Measurements from ENCODE around the gene PTTG1IP. TPM values are rescaled to one million over a fixed set of nuclear protein-coding genes. Genes with fewer than 3 reads are reported as not detected.

Gene PTTG1IP
- total and polyA plus RNA-seq, 8 donors: 61.3 to 253 (median 114) TPM

DNA sequence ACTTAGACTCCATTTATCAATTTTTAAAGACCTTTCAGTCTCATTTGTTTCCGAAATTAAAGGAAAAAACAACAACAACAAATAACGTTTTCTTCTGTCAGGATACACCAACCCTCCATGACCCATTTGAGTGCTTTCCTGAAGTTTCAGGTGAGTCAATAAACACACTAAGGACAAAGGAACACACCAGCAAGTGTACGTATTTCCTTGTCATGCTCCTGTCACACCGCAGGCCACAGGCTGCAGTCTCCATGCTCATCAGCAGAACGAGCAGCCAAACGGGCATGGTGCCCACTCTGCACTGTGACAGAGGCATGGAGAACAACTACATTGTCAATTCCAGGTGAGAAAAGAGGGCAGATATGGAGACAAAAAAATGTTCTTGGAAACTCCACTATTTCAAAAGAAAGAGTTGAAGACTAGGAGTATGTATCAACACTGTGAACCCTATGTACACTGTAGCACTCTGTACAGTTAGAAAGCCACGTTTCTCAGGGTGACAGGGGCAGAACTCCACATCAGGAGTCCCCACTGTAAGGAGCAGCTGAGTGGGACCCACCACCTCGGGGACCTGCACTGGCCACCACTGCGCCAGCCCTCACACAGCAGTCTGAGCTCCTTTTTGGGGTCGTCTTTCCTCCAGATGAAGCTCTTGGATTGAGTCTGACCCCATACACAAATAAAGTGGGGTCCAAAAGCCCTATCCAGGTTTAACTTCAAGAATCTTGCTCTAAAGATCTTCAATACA, 2.6 kb downstream of the PTTG1IP start:
- TF ChIP-seq EP300 (IDR thresholded peaks at IDR 0.05): no peak
- TF ChIP-seq POLR2AphosphoS5 (IDR thresholded peaks at IDR 0.05): peak in 1 of 3 donors; percentile 33
- no peak for TF ChIP-seq POLR2A (IDR thresholded peaks at IDR 0.05)
- H3K27ac ChIP-seq: peak overlapping the region; percentile 72 to 99 (median 96)
- H3K4me3 ChIP-seq: peak overlapping the region; percentile 91 to 98 (median 95)
- no peaks in the 10 kb centered on the region for H3K27me3 ChIP-seq
- peaks cover 0 to 5% (median 0%) of the 10 kb centered on the region in 4 donors for H3K36me3 ChIP-seq
- WGBS, 5 donors: 36 to 56% (median 44%) methylated on average over 10 of the region's 10 CpGs
- intact Hi-C loops (cut with DNase I; ENCODE audit: low total_unique reads): no loop called here
- peak; percentile 55 to 56 for DNase-seq
- peaks cover 72 to 87% (median 77%) of the 10 kb centered on the region in 4 donors for H3K4me1 ChIP-seq
- no peaks in the 10 kb centered on the region for H3K9me3 ChIP-seq

DNA sequence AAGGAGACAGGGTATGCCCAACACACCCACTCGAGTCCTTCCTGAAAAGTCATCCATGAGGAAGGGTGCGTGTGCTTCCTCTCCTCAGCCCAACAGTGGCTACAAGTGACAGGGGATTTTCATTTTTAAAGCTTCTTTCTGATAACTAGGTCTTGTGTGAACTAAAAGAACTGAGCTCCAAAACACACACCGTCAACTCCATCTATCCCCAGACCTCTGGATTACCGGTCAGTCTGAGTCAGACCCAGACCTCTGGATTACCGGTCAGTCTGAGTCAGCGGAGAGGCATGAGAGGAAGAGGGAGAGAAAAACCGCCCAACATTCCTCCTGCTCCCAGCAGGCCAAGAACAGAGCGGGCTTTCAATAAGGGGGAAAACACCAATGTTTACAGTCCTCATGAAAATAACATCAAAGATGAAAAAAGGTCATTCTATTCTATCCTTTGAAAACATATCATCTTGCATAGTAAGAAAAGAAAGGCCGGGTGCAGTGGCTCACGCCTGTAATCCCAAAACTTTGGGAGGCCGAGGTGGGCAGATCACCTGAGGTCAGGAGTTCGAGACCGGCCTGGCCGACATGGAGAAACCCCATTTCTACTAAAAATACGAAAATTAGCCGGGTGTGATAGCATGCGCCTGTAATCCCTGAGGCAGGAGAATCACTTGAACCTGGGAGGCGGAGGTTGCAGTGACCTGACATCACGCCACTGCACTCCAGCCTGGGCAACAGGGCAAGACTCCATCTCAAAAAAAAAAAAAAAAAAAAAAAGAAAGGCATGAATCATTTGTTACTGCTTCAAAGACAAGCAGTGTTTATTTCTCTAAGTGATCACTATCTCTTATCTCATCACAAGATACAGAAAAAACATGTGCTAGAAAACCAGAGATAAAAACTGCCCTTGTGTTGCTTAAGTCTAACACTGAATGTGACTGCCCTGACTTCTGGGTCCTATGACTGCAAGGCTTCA, 3.4 kb downstream of the PTTG1IP start:
- peak; percentile 59 to 78 for DNase-seq
- intact Hi-C loops (cut with DNase I; ENCODE audit: low total_unique reads): loop anchor here (10.0 kb wide), 1 partner anchor 55 kb away; the partner anchor contains the start of gene SUMO3
- TF ChIP-seq EP300 (IDR thresholded peaks at IDR 0.05): no peak
- TF ChIP-seq POLR2AphosphoS5 (IDR thresholded peaks at IDR 0.05): peak; percentile 59 to 92 (median 67)
- TF ChIP-seq POLR2A (IDR thresholded peaks at IDR 0.05): no peak
- TF ChIP-seq, protein P1, sequence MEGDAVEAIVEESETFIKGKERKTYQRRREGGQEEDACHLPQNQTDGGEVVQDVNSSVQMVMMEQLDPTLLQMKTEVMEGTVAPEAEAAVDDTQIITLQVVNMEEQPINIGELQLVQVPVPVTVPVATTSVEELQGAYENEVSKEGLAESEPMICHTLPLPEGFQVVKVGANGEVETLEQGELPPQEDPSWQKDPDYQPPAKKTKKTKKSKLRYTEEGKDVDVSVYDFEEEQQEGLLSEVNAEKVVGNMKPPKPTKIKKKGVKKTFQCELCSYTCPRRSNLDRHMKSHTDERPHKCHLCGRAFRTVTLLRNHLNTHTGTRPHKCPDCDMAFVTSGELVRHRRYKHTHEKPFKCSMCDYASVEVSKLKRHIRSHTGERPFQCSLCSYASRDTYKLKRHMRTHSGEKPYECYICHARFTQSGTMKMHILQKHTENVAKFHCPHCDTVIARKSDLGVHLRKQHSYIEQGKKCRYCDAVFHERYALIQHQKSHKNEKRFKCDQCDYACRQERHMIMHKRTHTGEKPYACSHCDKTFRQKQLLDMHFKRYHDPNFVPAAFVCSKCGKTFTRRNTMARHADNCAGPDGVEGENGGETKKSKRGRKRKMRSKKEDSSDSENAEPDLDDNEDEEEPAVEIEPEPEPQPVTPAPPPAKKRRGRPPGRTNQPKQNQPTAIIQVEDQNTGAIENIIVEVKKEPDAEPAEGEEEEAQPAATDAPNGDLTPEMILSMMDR (IDR thresholded peaks at IDR 0.05): no peak
- Histone ChIP-seq H3K4me1 (peaks cover 79 to 87% (median 81%) of the 10 kb centered on the region in 4 donors), H3K36me3 (peaks cover 3 to 9% (median 3%) of the 10 kb centered on the region in 4 donors), H3K4me3 (peak overlapping the region in 2 of 4 donors; percentile 91 to 98), H3K27ac (peak overlapping the region; percentile 62 to 99 (median 96)), H3K27me3 (no peaks in the 10 kb centered on the region), H3K9me3 (no peaks in the 10 kb centered on the region)
- WGBS, 5 donors: 46 to 64% (median 58%) methylated on average over 19 of the region's 19 CpGs

DNA sequence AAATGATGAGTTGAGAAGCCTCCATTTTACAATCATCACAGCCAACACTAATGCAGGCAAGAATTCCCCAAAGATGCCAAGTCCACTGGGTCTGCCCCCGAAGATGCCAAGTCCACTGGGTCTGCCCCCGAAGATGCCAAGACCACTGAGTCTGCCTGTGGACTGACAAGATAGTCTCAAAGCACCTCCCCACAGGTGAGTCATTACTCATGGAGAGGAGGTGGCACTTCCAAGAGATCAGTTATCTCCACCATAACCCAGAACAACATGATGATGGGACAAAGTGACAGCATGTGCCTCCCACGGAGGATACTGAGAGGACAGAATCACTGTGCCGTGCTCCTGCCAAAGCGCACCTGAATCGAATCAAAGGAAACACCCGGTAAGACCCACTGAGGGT, 4.8 kb downstream of the PTTG1IP start:
- TF ChIP-seq, protein P1 (IDR thresholded peaks at IDR 0.05): no peak
- no peak for TF ChIP-seq POLR2AphosphoS5 (IDR thresholded peaks at IDR 0.05)
- TF ChIP-seq EP300 (IDR thresholded peaks at IDR 0.05): no peak
- TF ChIP-seq POLR2A (IDR thresholded peaks at IDR 0.05): no peak
- Histone ChIP-seq H3K4me1 (peaks cover 80 to 87% (median 83%) of the 10 kb centered on the region in 4 donors), H3K4me3 (peak overlapping the region in 1 of 4 donors; percentile 13), H3K9me3 (no peaks in the 10 kb centered on the region), H3K36me3 (peaks cover 16 to 23% (median 17%) of the 10 kb centered on the region in 4 donors), H3K27ac (peak overlapping the region in 4 of 5 donors; percentile 96 to 99 (median 96)), H3K27me3 (no peaks in the 10 kb centered on the region)
- intact Hi-C loops (cut with DNase I; ENCODE audit: low total_unique reads): loop anchor here (10.0 kb wide), 1 partner anchor 54 kb away; the partner anchor contains the start of gene SUMO3
- WGBS, 5 donors: 87 to 96% (median 91%) methylated on average over 7 of the region's 7 CpGs
- DNase-seq: no peak

DNA sequence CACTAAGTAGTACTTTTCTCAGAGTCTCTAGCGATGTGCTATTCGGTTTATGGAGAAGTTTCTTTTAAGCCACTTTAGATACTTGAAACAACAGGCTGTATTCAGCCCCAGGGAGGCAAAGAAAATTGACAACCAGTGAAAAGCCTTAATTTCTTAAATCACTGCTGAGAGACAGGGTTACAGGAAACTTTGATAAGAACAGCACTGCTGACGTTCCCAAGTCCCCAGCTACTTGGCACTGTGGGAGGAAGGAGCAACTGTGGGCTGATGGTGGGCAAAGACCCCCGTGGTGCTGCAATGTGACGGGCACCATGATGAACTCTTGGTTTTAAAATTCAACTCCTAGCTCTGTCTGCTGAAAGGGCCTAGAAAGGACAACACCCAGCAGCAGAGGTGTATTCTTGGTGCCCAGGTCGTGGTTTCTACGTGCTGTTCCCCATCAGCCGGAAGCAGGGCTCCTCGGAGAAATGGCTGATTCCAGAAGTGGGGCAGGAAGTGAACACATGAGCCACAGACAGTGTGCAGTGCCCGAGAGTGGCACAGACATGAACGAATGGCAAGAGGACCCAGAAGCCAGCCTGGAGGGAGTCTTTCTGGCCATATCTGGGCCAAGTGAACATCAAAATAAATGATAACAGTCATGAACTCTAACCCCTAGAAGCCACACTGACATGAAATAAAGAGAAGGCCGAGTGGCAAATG, 5.3 kb downstream of the PTTG1IP start:
- Histone ChIP-seq H3K4me3 (peak overlapping the region in 1 of 4 donors; percentile 13), H3K27me3 (no peaks in the 10 kb centered on the region), H3K27ac (peak overlapping the region; percentile 33 to 99 (median 96)), H3K9me3 (no peaks in the 10 kb centered on the region), H3K36me3 (peaks cover 16 to 29% (median 22%) of the 10 kb centered on the region in 4 donors), H3K4me1 (peaks cover 80 to 89% (median 85%) of the 10 kb centered on the region in 4 donors)
- 61 to 81% (median 73%) methylated on average over 12 of the region's 12 CpGs for whole genome bisulfite sequencing, 5 donors
- intact Hi-C loops (cut with DNase I; ENCODE audit: low total_unique reads): loop anchor here (10.0 kb wide), 1 partner anchor 53 kb away; the partner anchor contains the start of gene SUMO3
- DNase-seq: no peak
- no peak for TF ChIP-seq EP300 (IDR thresholded peaks at IDR 0.05)

Measured in stomach (tissue), 9 donors.